ENCODE results near the gene CARMIL3. TPM values are rescaled to one million over a fixed set of nuclear protein-coding genes. Genes with fewer than 3 reads are reported as not detected.

The CARMIL3 gene
- total RNA-seq, 1 experiment from 2014 or later, result 1.00 TPM

DNA sequence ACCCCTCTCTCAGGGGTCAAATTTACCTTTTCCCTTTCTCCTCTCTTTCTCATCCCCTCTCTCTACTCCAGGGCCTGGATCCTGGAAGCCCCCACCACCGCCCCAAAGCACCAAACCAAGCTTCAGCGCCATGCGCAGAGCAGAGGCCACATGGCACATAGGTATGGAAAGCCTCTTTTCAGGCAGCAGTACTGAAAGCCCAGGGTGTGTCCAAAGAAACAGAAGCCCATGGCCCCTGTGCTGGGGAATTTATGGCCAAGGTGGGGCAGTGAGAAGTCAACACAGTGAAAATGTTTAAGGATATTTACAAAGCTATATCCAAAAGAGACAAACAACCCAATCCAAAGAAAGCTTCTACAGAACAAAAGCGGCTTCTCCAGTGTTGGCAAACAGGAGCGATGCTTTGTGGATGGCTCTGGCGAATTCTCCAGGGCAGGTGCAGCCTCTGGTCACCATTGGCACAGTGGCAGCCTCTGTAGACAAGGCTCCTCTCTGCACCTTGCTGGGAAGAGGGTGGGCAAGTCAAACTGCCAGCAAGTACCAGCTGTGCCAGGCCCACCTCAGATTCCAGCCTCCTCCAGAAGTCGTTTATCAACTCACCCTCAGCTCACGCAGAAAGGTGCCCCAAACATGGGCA, 14.8 kb downstream of the CARMIL3 start:
- H3K9me3 ChIP-seq, result no peaks in the 10 kb centered on the region
- H3K4me3 ChIP-seq (ENCODE audit: low read depth, low read length), result no peak overlapping the region
- Mint-ChIP-seq H3K36me3 (ENCODE audit: insufficient read depth, unreplicated experiment) (no peaks in the 10 kb centered on the region), H3K4me3 (ENCODE audit: unreplicated experiment) (no peak overlapping the region), H3K27me3 (ENCODE audit: insufficient read depth, unreplicated experiment) (no peaks in the 10 kb centered on the region), H3K9me3 (ENCODE audit: unreplicated experiment) (no peaks in the 10 kb centered on the region), H3K27ac (ENCODE audit: unreplicated experiment) (peak overlapping the region; percentile 74), H3K4me1 (ENCODE audit: low read depth, unreplicated experiment) (peaks cover 6% of the 10 kb centered on the region)
- intact Hi-C loops (cut with micrococcal nuclease; ENCODE audit: unreplicated experiment), result loop anchor here (5.0 kb wide), 1 partner anchor 689 kb away; the partner anchor contains the start of gene CMTM5
- peaks cover 14% of the 10 kb centered on the region; the same call in 1 of the 2 replicates for H3K4me1 ChIP-seq
- TF ChIP-seq, protein P1, sequence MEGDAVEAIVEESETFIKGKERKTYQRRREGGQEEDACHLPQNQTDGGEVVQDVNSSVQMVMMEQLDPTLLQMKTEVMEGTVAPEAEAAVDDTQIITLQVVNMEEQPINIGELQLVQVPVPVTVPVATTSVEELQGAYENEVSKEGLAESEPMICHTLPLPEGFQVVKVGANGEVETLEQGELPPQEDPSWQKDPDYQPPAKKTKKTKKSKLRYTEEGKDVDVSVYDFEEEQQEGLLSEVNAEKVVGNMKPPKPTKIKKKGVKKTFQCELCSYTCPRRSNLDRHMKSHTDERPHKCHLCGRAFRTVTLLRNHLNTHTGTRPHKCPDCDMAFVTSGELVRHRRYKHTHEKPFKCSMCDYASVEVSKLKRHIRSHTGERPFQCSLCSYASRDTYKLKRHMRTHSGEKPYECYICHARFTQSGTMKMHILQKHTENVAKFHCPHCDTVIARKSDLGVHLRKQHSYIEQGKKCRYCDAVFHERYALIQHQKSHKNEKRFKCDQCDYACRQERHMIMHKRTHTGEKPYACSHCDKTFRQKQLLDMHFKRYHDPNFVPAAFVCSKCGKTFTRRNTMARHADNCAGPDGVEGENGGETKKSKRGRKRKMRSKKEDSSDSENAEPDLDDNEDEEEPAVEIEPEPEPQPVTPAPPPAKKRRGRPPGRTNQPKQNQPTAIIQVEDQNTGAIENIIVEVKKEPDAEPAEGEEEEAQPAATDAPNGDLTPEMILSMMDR (IDR thresholded peaks at IDR 0.05; ENCODE audit: insufficient read depth in 1 of 2, low read depth in 1 of 2, low read length in 1 of 2, severe bottlenecking in 1 of 2, unreplicated experiment in 1 of 2), result no peak
- H3K36me3 ChIP-seq (ENCODE audit: control insufficient read depth, insufficient read depth, low read length), result no peaks in the 10 kb centered on the region
- H3K27me3 ChIP-seq (replicated peaks; ENCODE audit: control insufficient read depth, insufficient read depth, low read length), result no peaks in the 10 kb centered on the region
- no TSS peak for BruUV-seq (replicated peaks)
- DNase-seq, result peak in 1 of 2 experiments; percentile 40
- ChIA-PET CTCF (interaction anchor here (0.9 to 1.9 kb wide), 5 partner anchors 8 to 44 kb away, joined by 3 to 14 read pairs (median 4); partner anchors contain the start of gene PCK2), POLR2A (interaction anchor here (1.2 kb wide), 1 partner anchor 28 kb away, joined by 13 read pairs; the partner anchor contains the start of gene PCK2)

DNA sequence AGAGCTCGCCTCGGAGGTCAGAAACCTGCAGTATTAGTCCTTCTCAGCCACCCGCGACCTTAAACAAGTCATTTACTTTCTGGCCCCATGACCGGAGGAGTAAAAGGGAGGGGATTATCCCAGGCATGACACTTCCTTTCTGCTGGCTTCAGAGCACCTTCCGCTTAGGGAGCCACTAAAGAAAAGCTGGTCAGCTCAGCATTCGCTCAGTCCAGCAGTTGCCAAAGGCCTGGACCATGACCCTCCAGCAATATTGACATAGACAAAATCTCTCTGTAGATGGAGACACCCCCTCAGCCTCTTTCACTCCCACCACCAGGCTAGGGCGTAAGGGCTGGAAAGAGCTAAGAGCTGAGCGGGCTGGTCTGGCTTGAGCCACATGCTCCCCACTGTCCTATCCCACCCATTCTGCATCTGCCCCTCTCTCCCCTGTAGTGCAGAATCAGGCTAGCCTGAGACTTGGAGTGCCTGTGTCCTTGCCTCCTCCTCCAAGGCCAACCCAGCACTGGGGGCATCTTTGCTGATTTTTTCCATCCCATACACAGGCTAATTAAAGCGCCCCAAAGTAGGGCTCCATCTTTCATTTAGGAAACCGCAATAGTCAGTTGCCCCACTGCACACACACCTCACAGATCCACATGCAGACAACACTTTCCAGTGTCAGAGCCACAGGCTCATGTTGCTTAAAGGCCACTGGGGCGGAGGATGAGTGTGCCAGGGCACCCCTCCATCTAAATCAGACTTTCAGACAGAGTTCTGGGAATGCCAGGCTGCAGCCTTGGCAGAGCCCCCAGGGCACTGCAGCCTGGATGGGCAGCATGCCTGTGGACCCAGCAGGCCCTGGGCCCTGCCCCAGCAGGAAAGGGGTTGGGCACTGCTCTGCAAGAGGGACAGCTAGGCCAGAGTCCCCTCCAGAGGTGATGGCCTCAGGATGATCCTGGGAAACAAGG, 15.6 kb downstream of the CARMIL3 start:
- Mint-ChIP-seq H3K27me3 (ENCODE audit: insufficient read depth, unreplicated experiment) (no peaks in the 10 kb centered on the region), H3K4me1 (ENCODE audit: low read depth, unreplicated experiment) (peaks cover 6% of the 10 kb centered on the region), H3K4me3 (ENCODE audit: unreplicated experiment) (no peak overlapping the region), H3K27ac (ENCODE audit: unreplicated experiment) (peak overlapping the region; percentile 25), H3K9me3 (ENCODE audit: unreplicated experiment) (no peaks in the 10 kb centered on the region), H3K36me3 (ENCODE audit: insufficient read depth, unreplicated experiment) (no peaks in the 10 kb centered on the region)
- Histone ChIP-seq H3K27me3 (replicated peaks; ENCODE audit: control insufficient read depth, insufficient read depth, low read length) (no peaks in the 10 kb centered on the region), H3K9me3 (no peaks in the 10 kb centered on the region), H3K4me3 (ENCODE audit: low read depth, low read length) (no peak overlapping the region), H3K36me3 (ENCODE audit: control insufficient read depth, insufficient read depth, low read length) (no peaks in the 10 kb centered on the region), H3K4me1 (peaks cover 14% of the 10 kb centered on the region; the same call in 1 of the 2 replicates)
- TF ChIP-seq, protein P1 (IDR thresholded peaks at IDR 0.05; ENCODE audit: insufficient read depth in 1 of 2, low read depth in 1 of 2, low read length in 1 of 2, severe bottlenecking in 1 of 2, unreplicated experiment in 1 of 2), result no peak
- intact Hi-C loops (cut with micrococcal nuclease; ENCODE audit: unreplicated experiment), result loop anchor here (5.0 kb wide), 1 partner anchor 690 kb away; the partner anchor contains the start of gene CMTM5
- no TSS peak for BruUV-seq (replicated peaks)
- CTCF ChIA-PET, result interaction anchor here (0.6 to 1.9 kb wide), 6 partner anchors 9 to 224 kb away, joined by 3 to 14 read pairs (median 4); partner anchors contain the start of gene PCK2
- POLR2A ChIA-PET, result interaction anchor here (1.2 kb wide), 1 partner anchor 27 kb away, joined by 13 read pairs; the partner anchor contains the start of gene PCK2
- no peak for DNase-seq
